Liver (tissue), 3 donors: Measurements from ENCODE around the gene AFAP1L2.

Source experiments
- CTCF ChIP-seq: fragments of 150-350 bp; IDR thresholded peaks from 2 replicates; pipeline ENCODE4 v1.5.1; 2017; ENCODE audit warnings: improper control_type of control experiment, low read depth, low read length; ENCODE audit not compliant: missing input control
- FOXA1 ChIP-seq: IDR thresholded peaks from 2 replicates; pipeline ENCODE4 v1.6.1; 2016; ENCODE audit warnings: antibody characterized with exemption
- GABPA ChIP-seq, 2 donors: IDR thresholded peaks in 1 of 2; conservative IDR thresholded peaks in 1 of 2; 2 replicates each; pipeline ENCODE4 v1.6.1; 2016; ENCODE audit warnings: antibody characterized with exemption in 2 of 2, mild to moderate bottlenecking in 1 of 2, moderate library complexity in 1 of 2
- HNF4A ChIP-seq, 2 donors: conservative IDR thresholded peaks; 2 replicates each; pipeline ENCODE4 v1.6.1; 2016; ENCODE audit warnings: antibody characterized with exemption in 2 of 2, mild to moderate bottlenecking in 2 of 2
- JUND ChIP-seq, 2 donors: IDR thresholded peaks; 2 replicates each; pipeline ENCODE4 v1.6.1; 2016; ENCODE audit warnings: antibody characterized with exemption in 2 of 2
- NR2F2 ChIP-seq: IDR thresholded peaks from 2 replicates; pipeline ENCODE4 v1.6.1; 2016; ENCODE audit warnings: antibody characterized with exemption
- RAD21 ChIP-seq, 2 donors: IDR thresholded peaks; 2 replicates each; pipeline ENCODE4 v1.6.1; 2016; ENCODE audit warnings: antibody characterized with exemption in 2 of 2, mild to moderate bottlenecking in 2 of 2
- RXRA ChIP-seq, 2 donors: IDR thresholded peaks; 2 replicates each; pipeline ENCODE4 v1.6.1; 2017 to 2018; ENCODE audit warnings: antibody characterized with exemption in 2 of 2, mild to moderate bottlenecking in 1 of 2
- SP1 ChIP-seq: IDR thresholded peaks from 2 replicates; pipeline ENCODE4 v1.6.1; 2018; ENCODE audit warnings: antibody characterized with exemption, mild to moderate bottlenecking
- TAF1 ChIP-seq: conservative IDR thresholded peaks from 2 replicates; pipeline ENCODE4 v1.6.1; 2016; ENCODE audit warnings: antibody characterized with exemption, mild to moderate bottlenecking
- YY1 ChIP-seq: IDR thresholded peaks from 2 replicates; pipeline ENCODE4 v1.6.1; 2016; ENCODE audit warnings: antibody characterized with exemption, mild to moderate bottlenecking
- TF ChIP-seq, protein P1 (sequence below): IDR thresholded peaks from 2 replicates; pipeline ENCODE4 v1.6.1; 2016; ENCODE audit warnings: antibody characterized with exemption, mild to moderate bottlenecking
- TF ChIP-seq, protein P2 (sequence below): IDR thresholded peaks from 2 replicates; pipeline ENCODE4 v1.6.1; 2016; ENCODE audit warnings: antibody characterized with exemption
- TF ChIP-seq, protein P3 (sequence below): IDR thresholded peaks from 2 replicates; pipeline ENCODE4 v1.6.1; 2016; ENCODE audit warnings: antibody characterized with exemption
- donor health status: healthy.
- donor health status: healthy.

- no peak for TF ChIP-seq CTCF
- no peak for TF ChIP-seq FOXA1
- TF ChIP-seq, protein P1, sequence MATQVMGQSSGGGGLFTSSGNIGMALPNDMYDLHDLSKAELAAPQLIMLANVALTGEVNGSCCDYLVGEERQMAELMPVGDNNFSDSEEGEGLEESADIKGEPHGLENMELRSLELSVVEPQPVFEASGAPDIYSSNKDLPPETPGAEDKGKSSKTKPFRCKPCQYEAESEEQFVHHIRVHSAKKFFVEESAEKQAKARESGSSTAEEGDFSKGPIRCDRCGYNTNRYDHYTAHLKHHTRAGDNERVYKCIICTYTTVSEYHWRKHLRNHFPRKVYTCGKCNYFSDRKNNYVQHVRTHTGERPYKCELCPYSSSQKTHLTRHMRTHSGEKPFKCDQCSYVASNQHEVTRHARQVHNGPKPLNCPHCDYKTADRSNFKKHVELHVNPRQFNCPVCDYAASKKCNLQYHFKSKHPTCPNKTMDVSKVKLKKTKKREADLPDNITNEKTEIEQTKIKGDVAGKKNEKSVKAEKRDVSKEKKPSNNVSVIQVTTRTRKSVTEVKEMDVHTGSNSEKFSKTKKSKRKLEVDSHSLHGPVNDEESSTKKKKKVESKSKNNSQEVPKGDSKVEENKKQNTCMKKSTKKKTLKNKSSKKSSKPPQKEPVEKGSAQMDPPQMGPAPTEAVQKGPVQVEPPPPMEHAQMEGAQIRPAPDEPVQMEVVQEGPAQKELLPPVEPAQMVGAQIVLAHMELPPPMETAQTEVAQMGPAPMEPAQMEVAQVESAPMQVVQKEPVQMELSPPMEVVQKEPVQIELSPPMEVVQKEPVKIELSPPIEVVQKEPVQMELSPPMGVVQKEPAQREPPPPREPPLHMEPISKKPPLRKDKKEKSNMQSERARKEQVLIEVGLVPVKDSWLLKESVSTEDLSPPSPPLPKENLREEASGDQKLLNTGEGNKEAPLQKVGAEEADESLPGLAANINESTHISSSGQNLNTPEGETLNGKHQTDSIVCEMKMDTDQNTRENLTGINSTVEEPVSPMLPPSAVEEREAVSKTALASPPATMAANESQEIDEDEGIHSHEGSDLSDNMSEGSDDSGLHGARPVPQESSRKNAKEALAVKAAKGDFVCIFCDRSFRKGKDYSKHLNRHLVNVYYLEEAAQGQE: no peak
- no peak for TF ChIP-seq NR2F2
- no peak for TF ChIP-seq GABPA (IDR thresholded peaks at IDR 0.05 in 1 of 2, conservative IDR thresholded peaks at IDR 0.05 in 1 of 2)
- TF ChIP-seq, protein P2, sequence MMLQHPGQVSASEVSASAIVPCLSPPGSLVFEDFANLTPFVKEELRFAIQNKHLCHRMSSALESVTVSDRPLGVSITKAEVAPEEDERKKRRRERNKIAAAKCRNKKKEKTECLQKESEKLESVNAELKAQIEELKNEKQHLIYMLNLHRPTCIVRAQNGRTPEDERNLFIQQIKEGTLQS: no peak
- no peak for TF ChIP-seq JUND (IDR thresholded peaks at IDR 0.05)
- TF ChIP-seq, protein P3, sequence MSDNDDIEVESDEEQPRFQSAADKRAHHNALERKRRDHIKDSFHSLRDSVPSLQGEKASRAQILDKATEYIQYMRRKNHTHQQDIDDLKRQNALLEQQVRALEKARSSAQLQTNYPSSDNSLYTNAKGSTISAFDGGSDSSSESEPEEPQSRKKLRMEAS: no peak
- no peak for TF ChIP-seq RXRA (IDR thresholded peaks at IDR 0.05)
- TF ChIP-seq RAD21 (IDR thresholded peaks at IDR 0.05): no peak
- no peak for TF ChIP-seq SP1
- TF ChIP-seq YY1: no peak
- no peak for TF ChIP-seq HNF4A (conservative IDR thresholded peaks at IDR 0.05)
- no peak for TF ChIP-seq TAF1
Observed at GRCh38 chr10:114250236-114250635, 154.1 kb downstream of the AFAP1L2 start.
